Measurements from ENCODE around the gene EPHB3. TPM values are rescaled to one million over a fixed set of nuclear protein-coding genes. Genes with fewer than 3 reads are reported as not detected.

EPHB3 gene
- total RNA-seq, 4 donors from 2014 or later, result 4.1 to 17.7 (median 6.7) TPM

GRCh38 chr3:184591789-184592188 is 30.2 kb downstream of the EPHB3 start:
- H3K27ac ChIP-seq, result no peak overlapping the region
- H3K4me3 ChIP-seq, result no peak overlapping the region
- WGBS, 2 donors (ENCODE audit: low coverage in 1 of 2), result 97 to 100% methylated on average over 1 to 6 of the region's 6 CpGs
- H3K9me3 ChIP-seq, result no peaks in the 10 kb centered on the region
- DNase-seq, result no peak
- intact Hi-C loops (cut with DNase I; ENCODE audit: low total_unique reads) (no loop called here), in situ Hi-C loops (cut with MboI; ENCODE audit: low pct_ligation_motif_present in 1 of 4, low pct_unique_long_range_greater_than_20kb in 1 of 4, low sequenced_read_pairs in 3 of 4) (no loop called here)
- TF ChIP-seq CTCF (IDR thresholded peaks at IDR 0.05) (no peak), POLR2AphosphoS5 (IDR thresholded peaks at IDR 0.05) (no peak), POLR2A (IDR thresholded peaks at IDR 0.05) (no peak), EP300 (IDR thresholded peaks at IDR 0.05; ENCODE audit: low read depth) (no peak)
- peaks cover 0 to 19% (median 7%) of the 10 kb centered on the region in 4 donors for H3K4me1 ChIP-seq
- no peaks in the 10 kb centered on the region for H3K27me3 ChIP-seq
- H3K36me3 ChIP-seq, result no peaks in the 10 kb centered on the region

- in situ Hi-C loops (cut with MboI; ENCODE audit: low pct_ligation_motif_present in 1 of 4, low pct_unique_long_range_greater_than_20kb in 1 of 4, low sequenced_read_pairs in 3 of 4), result no loop called here
- WGBS, 2 donors (ENCODE audit: low coverage in 1 of 2), result 83% methylated on average over 17 of the region's 17 CpGs; no CpG with 5 or more reads in 1 of the 2 donors
- H3K27me3 ChIP-seq, result no peaks in the 10 kb centered on the region
- DNase-seq, result no peak
- H3K36me3 ChIP-seq, result no peaks in the 10 kb centered on the region
- H3K4me1 ChIP-seq, result peaks cover 0 to 19% (median 7%) of the 10 kb centered on the region in 4 donors
- intact Hi-C loops (cut with DNase I; ENCODE audit: low total_unique reads), result no loop called here
- no peak for TF ChIP-seq EP300 (IDR thresholded peaks at IDR 0.05; ENCODE audit: low read depth)
- TF ChIP-seq POLR2A (IDR thresholded peaks at IDR 0.05), result no peak
- no peak for TF ChIP-seq POLR2AphosphoS5 (IDR thresholded peaks at IDR 0.05)
- TF ChIP-seq CTCF (IDR thresholded peaks at IDR 0.05), result no peak
- H3K9me3 ChIP-seq, result no peaks in the 10 kb centered on the region
- H3K27ac ChIP-seq, result peak overlapping the region in 2 of 4 donors; percentile 14 to 17
- no peak overlapping the region for H3K4me3 ChIP-seq
Measured at GRCh38 chr3:184592371-184593219, 31.0 kb downstream of the EPHB3 start.

GRCh38 chr3:184593220-184593927 is 31.8 kb downstream of the EPHB3 start:
- H3K4me1 ChIP-seq, result peaks cover 0 to 19% (median 7%) of the 10 kb centered on the region in 4 donors
- WGBS, 2 donors (ENCODE audit: low coverage in 1 of 2), result 74% methylated on average over 7 of the region's 7 CpGs; no CpG with 5 or more reads in 1 of the 2 donors
- no peak for DNase-seq
- H3K27ac ChIP-seq, result peak overlapping the region in 1 of 4 donors; percentile 14
- in situ Hi-C loops (cut with MboI; ENCODE audit: low pct_ligation_motif_present in 1 of 4, low pct_unique_long_range_greater_than_20kb in 1 of 4, low sequenced_read_pairs in 3 of 4) (no loop called here), intact Hi-C loops (cut with DNase I; ENCODE audit: low total_unique reads) (no loop called here)
- no peaks in the 10 kb centered on the region for H3K27me3 ChIP-seq
- no peak overlapping the region for H3K4me3 ChIP-seq
- H3K36me3 ChIP-seq, result no peaks in the 10 kb centered on the region
- no peaks in the 10 kb centered on the region for H3K9me3 ChIP-seq
- TF ChIP-seq POLR2A (IDR thresholded peaks at IDR 0.05) (no peak), POLR2AphosphoS5 (IDR thresholded peaks at IDR 0.05) (no peak)

GRCh38 chr3:184593928-184594303 is 32.3 kb downstream of the EPHB3 start:
- in situ Hi-C loops (cut with MboI; ENCODE audit: low pct_ligation_motif_present in 1 of 4, low pct_unique_long_range_greater_than_20kb in 1 of 4, low sequenced_read_pairs in 3 of 4), result no loop called here
- Histone ChIP-seq H3K36me3 (no peaks in the 10 kb centered on the region), H3K4me1 (peaks cover 0 to 19% (median 7%) of the 10 kb centered on the region in 4 donors), H3K4me3 (no peak overlapping the region), H3K9me3 (no peaks in the 10 kb centered on the region), H3K27ac (no peak overlapping the region), H3K27me3 (no peaks in the 10 kb centered on the region)
- no peak for DNase-seq
- WGBS, 2 donors (ENCODE audit: low coverage in 1 of 2), result 67 to 83% methylated on average over 3 to 10 of the region's 10 CpGs
- TF ChIP-seq POLR2AphosphoS5 (IDR thresholded peaks at IDR 0.05), result no peak
- no peak for TF ChIP-seq POLR2A (IDR thresholded peaks at IDR 0.05)
- no peak for TF ChIP-seq EP300 (IDR thresholded peaks at IDR 0.05; ENCODE audit: low read depth)
- TF ChIP-seq CTCF (IDR thresholded peaks at IDR 0.05), result no peak
- intact Hi-C loops (cut with DNase I; ENCODE audit: low total_unique reads), result no loop called here
